Heart left ventricle (tissue), 13 donors: ENCODE results near the gene FOSL2.

Experiments used
- CTCF ChIP-seq, 12 donors: fragments of 200-600 bp; sonication (generic) in 4 of 12; IDR thresholded peaks; one replicate each; pipeline versions ENCODE4 v1.5.0 to v1.8.0; 2018 to 2022; ENCODE audit warnings: antibody characterized with exemption in 12 of 12, mild to moderate bottlenecking in 5 of 12
- POLR2A ChIP-seq, 2 donors: fragments of 450-650 bp; IDR thresholded peaks; one replicate each; pipeline ENCODE4 v1.6.1; 2017; ENCODE audit warnings: antibody characterized with exemption in 2 of 2, mild to moderate bottlenecking in 2 of 2, moderate library complexity in 2 of 2
- donor health status: ischemic (EF 13 %, LVEDD 7.1; RV severe dilation, severe dysfunction).
- donor health status: DM: no; HTN: yes; CAD: no.
- donor health status: DM: no; HTN: no; CAD: no.
- donor health status: ischemic (EF 25% LVEDD 6.9; RV normal size, moderate dysfunction).
- donor health status: ischemic (EF 25% LVEDD 5.7; RV mildly dilated, moderate dysfunction).
- donor health status: ischemic (EF 35%, LVEDD 5.7; RV mildly dilated, moderate dysfunction).
- donor health status: nonischemic (EF 11% LVEDD 7.7; RV severe dilation, severe dysfunction).
- donor health status: DM: yes; HTN: yes; CAD: no.
- donor health status: PGD.
- donor health status: ischemic (EF 29% LVEDD 5.4; RV normal size, mild dysfunction).
- donor health status: nonischemic (EF 23%, LVEDD 6.1; RV moderate dilation, normal function).

GRCh38 chr2:28399289-28399688 lies 6.6 kb downstream of the FOSL2 start:
- no peak for TF ChIP-seq CTCF (IDR thresholded peaks at IDR 0.05)
- no peak for TF ChIP-seq POLR2A (IDR thresholded peaks at IDR 0.05)
